HG03280 (cell line): ENCODE results near the gene CAPN12.

Source experiments
- ATAC-seq: cut with Tn5 transposase; IDR thresholded peaks from one replicate; pipeline ENCODE4 v1.9.1; 2021; ENCODE audit warnings: mild to moderate bottlenecking, moderate library complexity; ENCODE audit not compliant: unreplicated experiment

CAPN12 gene

GRCh38 chr19:38698225-38699026, 45.8 kb downstream of the CAPN12 start:
- no peak for ATAC-seq

- ATAC-seq = no peak
Observed at GRCh38 chr19:38697641-38698071, 46.6 kb downstream of the CAPN12 start.

GRCh38 chr19:38697197-38697596, 47.1 kb downstream of the CAPN12 start:
- ATAC-seq = no peak

- no peak for ATAC-seq
Observed at GRCh38 chr19:38696729-38697055, 47.6 kb downstream of the CAPN12 start.

GRCh38 chr19:38695832-38696728, 48.2 kb downstream of the CAPN12 start:
- ATAC-seq = no peak

- ATAC-seq = no peak
Observed at GRCh38 chr19:38695317-38695683, 49.0 kb downstream of the CAPN12 start.

- ATAC-seq = no peak
Observed at GRCh38 chr19:38693380-38694223, 50.7 kb downstream of the CAPN12 start.

GRCh38 chr19:38692458-38693379, 51.6 kb downstream of the CAPN12 start:
- ATAC-seq = no peak

GRCh38 chr19:38691938-38692457, 52.3 kb downstream of the CAPN12 start:
- no peak for ATAC-seq

GRCh38 chr19:38690832-38691231, 53.4 kb downstream of the CAPN12 start:
- no peak for ATAC-seq

GRCh38 chr19:38690146-38690545, 54.1 kb downstream of the CAPN12 start:
- no peak for ATAC-seq

GRCh38 chr19:38687837-38688378, 56.4 kb downstream of the CAPN12 start:
- no peak for ATAC-seq

- ATAC-seq = no peak
Observed at GRCh38 chr19:38686530-38686888, 57.8 kb downstream of the CAPN12 start.

GRCh38 chr19:38685666-38686529, 58.4 kb downstream of the CAPN12 start:
- ATAC-seq = no peak

- ATAC-seq = no peak
Observed at GRCh38 chr19:38684862-38685665, 59.2 kb downstream of the CAPN12 start.

GRCh38 chr19:38684078-38684861, 60.0 kb downstream of the CAPN12 start:
- no peak for ATAC-seq
